C4-2B (cell line): ENCODE results near the gene FMNL2.

ENCODE experiments used
- ZFX ChIP-seq: fragments of 450-650 bp; IDR thresholded peaks from 2 replicates; pipeline ENCODE4 v1.6.1; 2017
- TF ChIP-seq, protein P1 (sequence below): fragments of 450-650 bp; conservative IDR thresholded peaks from 2 replicates; pipeline ENCODE4 v1.5.1; 2017; ENCODE audit warnings: mild to moderate bottlenecking

- TF ChIP-seq, protein P1, sequence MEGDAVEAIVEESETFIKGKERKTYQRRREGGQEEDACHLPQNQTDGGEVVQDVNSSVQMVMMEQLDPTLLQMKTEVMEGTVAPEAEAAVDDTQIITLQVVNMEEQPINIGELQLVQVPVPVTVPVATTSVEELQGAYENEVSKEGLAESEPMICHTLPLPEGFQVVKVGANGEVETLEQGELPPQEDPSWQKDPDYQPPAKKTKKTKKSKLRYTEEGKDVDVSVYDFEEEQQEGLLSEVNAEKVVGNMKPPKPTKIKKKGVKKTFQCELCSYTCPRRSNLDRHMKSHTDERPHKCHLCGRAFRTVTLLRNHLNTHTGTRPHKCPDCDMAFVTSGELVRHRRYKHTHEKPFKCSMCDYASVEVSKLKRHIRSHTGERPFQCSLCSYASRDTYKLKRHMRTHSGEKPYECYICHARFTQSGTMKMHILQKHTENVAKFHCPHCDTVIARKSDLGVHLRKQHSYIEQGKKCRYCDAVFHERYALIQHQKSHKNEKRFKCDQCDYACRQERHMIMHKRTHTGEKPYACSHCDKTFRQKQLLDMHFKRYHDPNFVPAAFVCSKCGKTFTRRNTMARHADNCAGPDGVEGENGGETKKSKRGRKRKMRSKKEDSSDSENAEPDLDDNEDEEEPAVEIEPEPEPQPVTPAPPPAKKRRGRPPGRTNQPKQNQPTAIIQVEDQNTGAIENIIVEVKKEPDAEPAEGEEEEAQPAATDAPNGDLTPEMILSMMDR: no peak
- TF ChIP-seq ZFX: no peak
These were observed 303.1 kb downstream of the FMNL2 start for GRCh38 chr2:152638056-152638455.
